K562 (cell line): Measurements from ENCODE around the gene ZSWIM4. TPM values are rescaled to one million over a fixed set of nuclear protein-coding genes. Genes with fewer than 3 reads are reported as not detected.

Experiments
- KDM5B ChIP-seq: fragments of 200-600 bp; sonication (generic); IDR thresholded peaks from 2 replicates; pipeline ENCODE4 v1.6.1; 2012; ENCODE audit warnings: low read depth, mild to moderate bottlenecking, moderate library complexity, low read length, control low read depth, inconsistent platforms; ENCODE audit not compliant: insufficient replicate concordance
- KLF1 ChIP-seq: fragments of 450-650 bp; IDR thresholded peaks from 2 replicates; pipeline ENCODE4 v1.6.1; 2016; ENCODE audit warnings: missing genetic modification characterization, missing compliant biosample characterization
- POLR2AphosphoS5 ChIP-seq: IDR thresholded peaks from 2 replicates; pipeline ENCODE4 v1.6.1; 2011; ENCODE audit warnings: mild to moderate bottlenecking, low read depth, low read length, moderate library complexity; ENCODE audit not compliant: control insufficient read depth, insufficient read depth
- POLR2H ChIP-seq: IDR thresholded peaks from 2 replicates; pipeline ENCODE4 v1.6.1; 2016; ENCODE audit warnings: missing genetic modification characterization, low read depth, mild to moderate bottlenecking, control low read depth, missing compliant biosample characterization, moderate library complexity
- ZNF232 ChIP-seq: sonication (generic); formaldehyde crosslinking; IDR thresholded peaks from 2 replicates; pipeline ENCODE4 v1.8.0; 2022; ENCODE audit warnings: mild to moderate bottlenecking, missing genetic modification reagents
- polyA plus RNA-seq, 8 experiments: library from polyadenylated mRNA; depleted of rRNA in 4 of 8; stranded (reverse) in 5 of 8; unstranded in 3 of 8; fragments of >200 nt; fragmentation: Nextera tagmentation in 2 of 8; fragmentation: Illumina TruSeq in 1 of 8; extraction: Ambion mirVana in 2 of 8; extraction: Trizol in 1 of 8; gene quantifications; 2 replicates each; pipeline versions ENCODE4 v1.2.1 to v1.2.3, GENCODE V29; 2011 to 2014; ENCODE audit warnings: inconsistent platforms in 1 of 8, missing spikeins in 1 of 8
- total RNA-seq, 7 experiments: library from RNA; depleted of rRNA in 6 of 7; stranded (reverse); fragments of >200 nt in 6 of 7; fragmentation: Illumina TruSeq in 2 of 7; extraction: Trizol in 2 of 7; gene quantifications; 2 replicates each; pipeline versions ENCODE4 v1.2.1 to v1.2.3, GENCODE V29; 2011 to 2021; ENCODE audit warnings: low replicate concordance in 1 of 7
- TF ChIP-seq, protein P1 (sequence below): fragments of 450-650 bp; IDR thresholded peaks from 2 replicates; pipeline ENCODE4 v1.6.1; 2018; ENCODE audit not compliant: partially characterized antibody
- TF ChIP-seq, protein P2 (sequence below): fragments of 450-650 bp; formaldehyde crosslinking; IDR thresholded peaks from 2 replicates; pipeline ENCODE4 v1.4.0; 2022; ENCODE audit warnings: missing genetic modification characterization
- TF ChIP-seq, protein P3 (sequence below): sonication (generic); formaldehyde crosslinking; IDR thresholded peaks from 2 replicates; pipeline ENCODE4 v1.8.0; 2022; ENCODE audit warnings: mild to moderate bottlenecking, missing genetic modification reagents
- TF ChIP-seq, protein P4 (sequence below), 2 experiments: fragments of 150-350 bp in 1 of 2; IDR thresholded peaks; 2 replicates each; pipeline ENCODE4 v1.6.1; 2012 to 2016; ENCODE audit warnings: low read depth in 2 of 2, low read length in 2 of 2, mild to moderate bottlenecking in 1 of 2, moderate library complexity in 1 of 2
- TF ChIP-seq, protein P5 (sequence below): sonication (generic); formaldehyde crosslinking; IDR thresholded peaks from 2 replicates; pipeline ENCODE4 v1.8.0; 2022; ENCODE audit warnings: mild to moderate bottlenecking, missing genetic modification reagents

The ZSWIM4 gene
- total and polyA plus RNA-seq, 9 of the 15 experiments (the other 6 are each of a cell fraction or from before 2014, with no cell fraction given), result 0.25 to 3.7 (median 0.79) TPM; not detected in 2

DNA sequence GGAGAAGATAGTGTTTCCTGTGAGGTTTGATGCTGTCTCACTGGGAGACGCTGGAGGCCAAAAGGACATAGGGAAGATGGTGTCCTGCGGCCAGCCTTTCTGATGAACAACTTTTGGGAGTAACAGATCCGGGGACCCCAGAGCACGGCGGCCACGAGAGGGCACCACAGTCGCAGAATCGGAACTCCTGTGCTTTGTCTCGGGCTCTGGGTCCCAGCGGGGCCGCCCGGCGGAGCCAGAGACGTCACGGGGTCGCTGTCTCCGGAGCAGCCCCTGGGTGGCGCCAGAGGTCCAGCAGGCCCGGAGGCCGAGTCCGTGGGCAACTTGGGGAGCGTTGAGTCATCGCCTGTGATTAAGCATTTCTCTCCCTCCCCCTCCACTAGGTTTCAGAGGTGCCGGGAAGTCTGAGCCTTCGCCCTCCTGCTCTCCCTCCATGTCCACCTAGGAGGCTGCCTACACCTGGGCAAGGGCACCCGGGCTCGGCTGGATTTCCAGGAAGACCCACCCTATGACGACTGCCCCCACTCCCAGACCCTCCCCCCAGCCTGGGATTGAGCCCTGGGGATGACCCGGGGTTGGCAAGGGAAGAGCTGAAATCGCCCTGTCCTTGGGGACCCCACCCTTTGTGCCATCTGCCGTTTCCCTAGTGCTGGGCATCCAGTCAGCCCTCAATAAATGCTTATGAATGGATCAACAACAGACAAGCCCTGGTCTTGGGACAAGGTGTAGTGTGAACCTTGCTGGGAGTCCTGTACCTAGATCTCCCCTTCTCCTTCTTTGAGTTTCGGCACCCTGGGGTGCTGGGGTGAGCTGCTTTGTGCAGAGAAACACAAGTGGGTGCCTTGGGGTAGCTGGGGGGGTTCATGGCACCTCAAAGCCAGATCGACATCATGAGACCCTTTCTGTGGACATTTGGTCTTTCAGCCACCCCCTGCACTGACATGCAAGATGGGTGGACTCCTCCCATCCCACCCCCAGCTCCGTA is 85.1 kb downstream of the ZSWIM4 start (continued):
- TF ChIP-seq, protein P1, sequence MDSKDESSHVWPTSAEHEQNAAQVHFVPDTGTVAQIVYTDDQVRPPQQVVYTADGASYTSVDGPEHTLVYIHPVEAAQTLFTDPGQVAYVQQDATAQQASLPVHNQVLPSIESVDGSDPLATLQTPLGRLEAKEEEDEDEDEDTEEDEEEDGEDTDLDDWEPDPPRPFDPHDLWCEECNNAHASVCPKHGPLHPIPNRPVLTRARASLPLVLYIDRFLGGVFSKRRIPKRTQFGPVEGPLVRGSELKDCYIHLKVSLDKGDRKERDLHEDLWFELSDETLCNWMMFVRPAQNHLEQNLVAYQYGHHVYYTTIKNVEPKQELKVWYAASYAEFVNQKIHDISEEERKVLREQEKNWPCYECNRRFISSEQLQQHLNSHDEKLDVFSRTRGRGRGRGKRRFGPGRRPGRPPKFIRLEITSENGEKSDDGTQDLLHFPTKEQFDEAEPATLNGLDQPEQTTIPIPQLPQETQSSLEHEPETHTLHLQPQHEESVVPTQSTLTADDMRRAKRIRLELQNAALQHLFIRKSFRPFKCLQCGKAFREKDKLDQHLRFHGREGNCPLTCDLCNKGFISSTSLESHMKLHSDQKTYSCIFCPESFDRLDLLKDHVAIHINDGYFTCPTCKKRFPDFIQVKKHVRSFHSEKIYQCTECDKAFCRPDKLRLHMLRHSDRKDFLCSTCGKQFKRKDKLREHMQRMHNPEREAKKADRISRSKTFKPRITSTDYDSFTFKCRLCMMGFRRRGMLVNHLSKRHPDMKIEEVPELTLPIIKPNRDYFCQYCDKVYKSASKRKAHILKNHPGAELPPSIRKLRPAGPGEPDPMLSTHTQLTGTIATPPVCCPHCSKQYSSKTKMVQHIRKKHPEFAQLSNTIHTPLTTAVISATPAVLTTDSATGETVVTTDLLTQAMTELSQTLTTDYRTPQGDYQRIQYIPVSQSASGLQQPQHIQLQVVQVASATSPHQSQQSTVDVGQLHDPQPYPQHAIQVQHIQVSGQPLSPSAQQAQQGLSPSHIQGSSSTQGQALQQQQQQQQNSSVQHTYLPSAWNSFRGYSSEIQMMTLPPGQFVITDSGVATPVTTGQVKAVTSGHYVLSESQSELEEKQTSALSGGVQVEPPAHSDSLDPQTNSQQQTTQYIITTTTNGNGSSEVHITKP, result peak; percentile 31
- TF ChIP-seq KDM5B (peak; percentile 47), POLR2H (tag) (no peak), ZNF232 (CRISPR knock-in tag) (no peak), KLF1 (tag) (no peak), POLR2AphosphoS5 (peak; percentile 55)
- TF ChIP-seq, protein P2, sequence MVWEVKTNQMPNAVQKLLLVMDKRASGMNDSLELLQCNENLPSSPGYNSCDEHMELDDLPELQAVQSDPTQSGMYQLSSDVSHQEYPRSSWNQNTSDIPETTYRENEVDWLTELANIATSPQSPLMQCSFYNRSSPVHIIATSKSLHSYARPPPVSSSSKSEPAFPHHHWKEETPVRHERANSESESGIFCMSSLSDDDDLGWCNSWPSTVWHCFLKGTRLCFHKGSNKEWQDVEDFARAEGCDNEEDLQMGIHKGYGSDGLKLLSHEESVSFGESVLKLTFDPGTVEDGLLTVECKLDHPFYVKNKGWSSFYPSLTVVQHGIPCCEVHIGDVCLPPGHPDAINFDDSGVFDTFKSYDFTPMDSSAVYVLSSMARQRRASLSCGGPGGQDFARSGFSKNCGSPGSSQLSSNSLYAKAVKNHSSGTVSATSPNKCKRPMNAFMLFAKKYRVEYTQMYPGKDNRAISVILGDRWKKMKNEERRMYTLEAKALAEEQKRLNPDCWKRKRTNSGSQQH (CRISPR knock-in tag), result no peak
- TF ChIP-seq, protein P3, sequence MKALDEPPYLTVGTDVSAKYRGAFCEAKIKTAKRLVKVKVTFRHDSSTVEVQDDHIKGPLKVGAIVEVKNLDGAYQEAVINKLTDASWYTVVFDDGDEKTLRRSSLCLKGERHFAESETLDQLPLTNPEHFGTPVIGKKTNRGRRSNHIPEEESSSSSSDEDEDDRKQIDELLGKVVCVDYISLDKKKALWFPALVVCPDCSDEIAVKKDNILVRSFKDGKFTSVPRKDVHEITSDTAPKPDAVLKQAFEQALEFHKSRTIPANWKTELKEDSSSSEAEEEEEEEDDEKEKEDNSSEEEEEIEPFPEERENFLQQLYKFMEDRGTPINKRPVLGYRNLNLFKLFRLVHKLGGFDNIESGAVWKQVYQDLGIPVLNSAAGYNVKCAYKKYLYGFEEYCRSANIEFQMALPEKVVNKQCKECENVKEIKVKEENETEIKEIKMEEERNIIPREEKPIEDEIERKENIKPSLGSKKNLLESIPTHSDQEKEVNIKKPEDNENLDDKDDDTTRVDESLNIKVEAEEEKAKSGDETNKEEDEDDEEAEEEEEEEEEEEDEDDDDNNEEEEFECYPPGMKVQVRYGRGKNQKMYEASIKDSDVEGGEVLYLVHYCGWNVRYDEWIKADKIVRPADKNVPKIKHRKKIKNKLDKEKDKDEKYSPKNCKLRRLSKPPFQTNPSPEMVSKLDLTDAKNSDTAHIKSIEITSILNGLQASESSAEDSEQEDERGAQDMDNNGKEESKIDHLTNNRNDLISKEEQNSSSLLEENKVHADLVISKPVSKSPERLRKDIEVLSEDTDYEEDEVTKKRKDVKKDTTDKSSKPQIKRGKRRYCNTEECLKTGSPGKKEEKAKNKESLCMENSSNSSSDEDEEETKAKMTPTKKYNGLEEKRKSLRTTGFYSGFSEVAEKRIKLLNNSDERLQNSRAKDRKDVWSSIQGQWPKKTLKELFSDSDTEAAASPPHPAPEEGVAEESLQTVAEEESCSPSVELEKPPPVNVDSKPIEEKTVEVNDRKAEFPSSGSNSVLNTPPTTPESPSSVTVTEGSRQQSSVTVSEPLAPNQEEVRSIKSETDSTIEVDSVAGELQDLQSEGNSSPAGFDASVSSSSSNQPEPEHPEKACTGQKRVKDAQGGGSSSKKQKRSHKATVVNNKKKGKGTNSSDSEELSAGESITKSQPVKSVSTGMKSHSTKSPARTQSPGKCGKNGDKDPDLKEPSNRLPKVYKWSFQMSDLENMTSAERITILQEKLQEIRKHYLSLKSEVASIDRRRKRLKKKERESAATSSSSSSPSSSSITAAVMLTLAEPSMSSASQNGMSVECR (CRISPR knock-in tag), result peak; percentile 62; the same call in 1 of the 2 replicates
- TF ChIP-seq, protein P4, sequence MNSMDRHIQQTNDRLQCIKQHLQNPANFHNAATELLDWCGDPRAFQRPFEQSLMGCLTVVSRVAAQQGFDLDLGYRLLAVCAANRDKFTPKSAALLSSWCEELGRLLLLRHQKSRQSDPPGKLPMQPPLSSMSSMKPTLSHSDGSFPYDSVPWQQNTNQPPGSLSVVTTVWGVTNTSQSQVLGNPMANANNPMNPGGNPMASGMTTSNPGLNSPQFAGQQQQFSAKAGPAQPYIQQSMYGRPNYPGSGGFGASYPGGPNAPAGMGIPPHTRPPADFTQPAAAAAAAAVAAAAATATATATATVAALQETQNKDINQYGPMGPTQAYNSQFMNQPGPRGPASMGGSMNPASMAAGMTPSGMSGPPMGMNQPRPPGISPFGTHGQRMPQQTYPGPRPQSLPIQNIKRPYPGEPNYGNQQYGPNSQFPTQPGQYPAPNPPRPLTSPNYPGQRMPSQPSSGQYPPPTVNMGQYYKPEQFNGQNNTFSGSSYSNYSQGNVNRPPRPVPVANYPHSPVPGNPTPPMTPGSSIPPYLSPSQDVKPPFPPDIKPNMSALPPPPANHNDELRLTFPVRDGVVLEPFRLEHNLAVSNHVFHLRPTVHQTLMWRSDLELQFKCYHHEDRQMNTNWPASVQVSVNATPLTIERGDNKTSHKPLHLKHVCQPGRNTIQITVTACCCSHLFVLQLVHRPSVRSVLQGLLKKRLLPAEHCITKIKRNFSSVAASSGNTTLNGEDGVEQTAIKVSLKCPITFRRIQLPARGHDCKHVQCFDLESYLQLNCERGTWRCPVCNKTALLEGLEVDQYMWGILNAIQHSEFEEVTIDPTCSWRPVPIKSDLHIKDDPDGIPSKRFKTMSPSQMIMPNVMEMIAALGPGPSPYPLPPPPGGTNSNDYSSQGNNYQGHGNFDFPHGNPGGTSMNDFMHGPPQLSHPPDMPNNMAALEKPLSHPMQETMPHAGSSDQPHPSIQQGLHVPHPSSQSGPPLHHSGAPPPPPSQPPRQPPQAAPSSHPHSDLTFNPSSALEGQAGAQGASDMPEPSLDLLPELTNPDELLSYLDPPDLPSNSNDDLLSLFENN (IDR thresholded peaks at IDR 0.05; ENCODE audit: low read depth in 2 of 2, low read length in 2 of 2), result 0 out of 4 replicates have a peak, but pooled peaks of 1 of the 2 experiments have one; percentile 60
- TF ChIP-seq, protein P5, sequence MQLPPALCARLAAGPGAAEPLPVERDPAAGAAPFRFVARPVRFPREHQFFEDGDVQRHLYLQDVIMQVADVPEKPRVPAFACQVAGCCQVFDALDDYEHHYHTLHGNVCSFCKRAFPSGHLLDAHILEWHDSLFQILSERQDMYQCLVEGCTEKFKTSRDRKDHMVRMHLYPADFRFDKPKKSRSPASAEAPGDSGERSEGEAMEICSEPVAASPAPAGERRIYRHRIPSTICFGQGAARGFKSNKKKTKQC (CRISPR knock-in tag), result no peak
